ENCODE measurements around the gene OCSTAMP.

DNA sequence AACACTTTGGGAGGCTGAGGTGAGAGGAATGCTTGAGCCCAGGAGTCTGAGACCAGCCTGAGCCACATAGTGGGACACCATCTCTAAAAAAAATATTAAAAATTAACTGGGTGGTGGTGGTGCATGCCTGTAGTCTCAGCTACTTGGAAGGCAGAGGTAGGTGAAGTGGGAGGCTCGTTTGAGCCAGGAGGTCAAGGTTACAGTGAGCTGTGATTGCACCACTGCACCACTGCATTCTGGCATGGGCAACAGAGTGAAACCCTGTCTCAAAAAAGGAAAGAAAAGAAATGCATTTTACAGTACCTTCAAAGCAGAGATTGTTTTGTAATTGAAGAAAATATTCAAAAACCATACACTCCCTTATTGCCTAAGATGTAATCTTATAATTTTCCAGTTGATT, 6.5 kb downstream of the OCSTAMP start:
- no peak for TF ChIP-seq EZH2phosphoT487 (IDR thresholded peaks at IDR 0.05; ENCODE audit: low read depth)
- TF ChIP-seq, protein P1, sequence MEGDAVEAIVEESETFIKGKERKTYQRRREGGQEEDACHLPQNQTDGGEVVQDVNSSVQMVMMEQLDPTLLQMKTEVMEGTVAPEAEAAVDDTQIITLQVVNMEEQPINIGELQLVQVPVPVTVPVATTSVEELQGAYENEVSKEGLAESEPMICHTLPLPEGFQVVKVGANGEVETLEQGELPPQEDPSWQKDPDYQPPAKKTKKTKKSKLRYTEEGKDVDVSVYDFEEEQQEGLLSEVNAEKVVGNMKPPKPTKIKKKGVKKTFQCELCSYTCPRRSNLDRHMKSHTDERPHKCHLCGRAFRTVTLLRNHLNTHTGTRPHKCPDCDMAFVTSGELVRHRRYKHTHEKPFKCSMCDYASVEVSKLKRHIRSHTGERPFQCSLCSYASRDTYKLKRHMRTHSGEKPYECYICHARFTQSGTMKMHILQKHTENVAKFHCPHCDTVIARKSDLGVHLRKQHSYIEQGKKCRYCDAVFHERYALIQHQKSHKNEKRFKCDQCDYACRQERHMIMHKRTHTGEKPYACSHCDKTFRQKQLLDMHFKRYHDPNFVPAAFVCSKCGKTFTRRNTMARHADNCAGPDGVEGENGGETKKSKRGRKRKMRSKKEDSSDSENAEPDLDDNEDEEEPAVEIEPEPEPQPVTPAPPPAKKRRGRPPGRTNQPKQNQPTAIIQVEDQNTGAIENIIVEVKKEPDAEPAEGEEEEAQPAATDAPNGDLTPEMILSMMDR (IDR thresholded peaks at IDR 0.05; ENCODE audit: low read depth, low read length) = no peak
